IMR-90 (cell line): ENCODE measurements around the gene AMPD3. TPM values are rescaled to one million over a fixed set of nuclear protein-coding genes. Genes with fewer than 3 reads are reported as not detected.

Source experiments
- ATAC-seq: fragments of 200-7000 bp; cut with Tn5 transposase; 2 replicates; pipeline ENCODE4 v1.9.1; 2020; ENCODE audit warnings: low read depth, mild to moderate bottlenecking, moderate library complexity
- BruUV-seq: library from RNA; stranded (reverse); fragments of 400-500 nt; replicated peaks from 2 replicates; lab custom pipeline; 2021; lab: Mats Ljungman, UMichigan
- CTCF ChIA-PET: fragments of 300-600 bp; formaldehyde crosslinking; extraction: SDS; loops from one replicate; lab custom pipeline; 2021; ENCODE audit warnings: antibody characterized with exemption; lab: Yijun Ruan, JAX
- POLR2A ChIA-PET: fragments of 300-600 bp; sonication (Branson Sonifier 250); formaldehyde crosslinking; loops from one replicate; lab custom pipeline; 2022; ENCODE audit warnings: antibody characterized with exemption; ENCODE audit not compliant: unreplicated experiment; lab: Charles Lee
- DNase-seq: peaks from one replicate; pipeline ENCODE4 v3.0.0; 2013
- H2AFZ ChIP-seq: replicated peaks from 2 replicates; pipeline ENCODE3; 2013; ENCODE audit warnings: low read length, mild to moderate bottlenecking; ENCODE audit not compliant: poor library complexity
- H2AK5ac ChIP-seq: 2 replicates; pipeline ENCODE4 v1.6.1; 2013; ENCODE audit warnings: low read depth, low read length, inconsistent platforms
- H2AK9ac ChIP-seq: replicated peaks from 2 replicates; pipeline ENCODE3; 2013; ENCODE audit warnings: mild to moderate bottlenecking, low read depth, low read length, moderate library complexity; ENCODE audit not compliant: poor library complexity
- H2BK120ac ChIP-seq: 2 replicates; pipeline ENCODE4 v1.6.1; 2013; ENCODE audit warnings: low read depth, low read length, inconsistent platforms
- H2BK15ac ChIP-seq: 3 replicates; pipeline ENCODE4 v1.6.1; 2013; ENCODE audit warnings: low read depth, low read length, inconsistent platforms
- H2BK20ac ChIP-seq: 2 replicates; pipeline ENCODE4 v1.6.1; 2013; ENCODE audit warnings: low read depth, mild to moderate bottlenecking, inconsistent platforms, low read length, moderate library complexity
- H2BK5ac ChIP-seq: 2 replicates; pipeline ENCODE4 v1.6.1; 2013; ENCODE audit warnings: mild to moderate bottlenecking, low read depth, low read length, inconsistent platforms; ENCODE audit not compliant: poor library complexity, severe bottlenecking
- H3K14ac ChIP-seq: replicated peaks from 2 replicates; pipeline ENCODE4 v1.6.1; 2013; ENCODE audit warnings: low read depth, low read length, inconsistent platforms
- H3K18ac ChIP-seq: 2 replicates; pipeline ENCODE4 v1.6.1; 2013; ENCODE audit warnings: low read depth, low read length, control low read depth
- H3K23ac ChIP-seq: 2 replicates; pipeline ENCODE4 v1.6.1; 2013; ENCODE audit warnings: low read depth, low read length, inconsistent platforms
- H3K27ac ChIP-seq: 2 replicates; pipeline ENCODE4 v1.5.1; 2013; ENCODE audit warnings: mild to moderate bottlenecking, control low read depth, low read length; ENCODE audit not compliant: insufficient read depth
- H3K27me3 ChIP-seq: 2 replicates; pipeline ENCODE4 v1.6.1; 2013; ENCODE audit warnings: low read length; ENCODE audit not compliant: control insufficient read depth, insufficient read depth
- H3K36me3 ChIP-seq: 2 replicates; pipeline ENCODE4 v1.6.1; 2013; ENCODE audit warnings: low read length, mixed read lengths; ENCODE audit not compliant: control insufficient read depth, insufficient read depth
- H3K4ac ChIP-seq: 2 replicates; pipeline ENCODE4 v1.6.1; 2013; ENCODE audit warnings: low read depth, low read length, inconsistent platforms
- H3K4me1 ChIP-seq: 2 replicates; pipeline ENCODE4 v1.6.1; 2013; ENCODE audit warnings: low read length, mixed read lengths; ENCODE audit not compliant: control insufficient read depth, insufficient read depth
- H3K4me2 ChIP-seq: 2 replicates; pipeline ENCODE4 v1.6.1; 2013; ENCODE audit warnings: low read depth, mild to moderate bottlenecking, control low read depth, low read length, moderate library complexity
- H3K4me3 ChIP-seq: 2 replicates; pipeline ENCODE4 v1.5.1; 2013; ENCODE audit warnings: low read depth, mild to moderate bottlenecking, control low read depth, low read length, moderate library complexity; ENCODE audit not compliant: insufficient read depth
- H3K56ac ChIP-seq: 2 replicates; pipeline ENCODE4 v1.6.1; 2013; ENCODE audit warnings: low read length, inconsistent platforms; ENCODE audit not compliant: insufficient read depth; ENCODE audit errors: extremely low read depth
- H3K79me1 ChIP-seq, 2 experiments: 2 replicates each; pipeline ENCODE4 v1.6.1; 2013; ENCODE audit warnings: low read length in 2 of 2, inconsistent platforms in 1 of 2, low read depth in 1 of 2
- H3K9ac ChIP-seq: 2 replicates; pipeline ENCODE4 v1.6.1; 2013; ENCODE audit warnings: low read depth, low read length, control low read depth
- H3K9me1 ChIP-seq: 2 replicates; pipeline ENCODE4 v1.6.1; 2013; ENCODE audit warnings: low read length, inconsistent platforms; ENCODE audit not compliant: insufficient read depth
- H3K9me3 ChIP-seq: 2 replicates; pipeline ENCODE4 v1.6.1; 2013; ENCODE audit warnings: low read length; ENCODE audit not compliant: control insufficient read depth, insufficient read depth
- H4K20me1 ChIP-seq: 2 replicates; pipeline ENCODE4 v1.6.1; 2013; ENCODE audit warnings: low read length, inconsistent platforms; ENCODE audit not compliant: insufficient read depth
- H4K5ac ChIP-seq: 2 replicates; pipeline ENCODE4 v1.6.1; 2013; ENCODE audit warnings: mild to moderate bottlenecking, low read depth, low read length, control low read depth
- H4K8ac ChIP-seq, 2 experiments: 2 replicates each; pipeline ENCODE4 v1.6.1; 2013; ENCODE audit warnings: low read depth in 2 of 2, low read length in 2 of 2, control low read depth in 1 of 2, inconsistent platforms in 1 of 2
- H4K91ac ChIP-seq: 2 replicates; pipeline ENCODE4 v1.6.1; 2013; ENCODE audit warnings: low read depth, low read length, inconsistent platforms; ENCODE audit not compliant: insufficient read depth
- BHLHE40 ChIP-seq: fragments of 150-350 bp; IDR thresholded peaks from 2 replicates; pipeline ENCODE4 v1.6.1; 2016; ENCODE audit warnings: mild to moderate bottlenecking, low read depth, low read length
- CEBPB ChIP-seq: IDR thresholded peaks from 2 replicates; pipeline ENCODE4 v1.6.1; 2012; ENCODE audit warnings: low read depth, low read length, improper control_type of control experiment
- CHD1 ChIP-seq: IDR thresholded peaks from 2 replicates; pipeline ENCODE4 v1.6.1; 2012; ENCODE audit warnings: low read depth, low read length, improper control_type of control experiment
- FOS ChIP-seq: fragments of 150-350 bp; IDR thresholded peaks from 2 replicates; pipeline ENCODE4 v1.6.1; 2016; ENCODE audit warnings: low read depth, low read length
- MAFK ChIP-seq: IDR thresholded peaks from 2 replicates; pipeline ENCODE4 v1.6.1; 2012; ENCODE audit warnings: low read depth, low read length, improper control_type of control experiment
- MAZ ChIP-seq: IDR thresholded peaks from 2 replicates; pipeline ENCODE4 v1.6.1; 2012; ENCODE audit warnings: low read depth, mild to moderate bottlenecking, low read length, improper control_type of control experiment, moderate library complexity, borderline replicate concordance
- MXI1 ChIP-seq: IDR thresholded peaks from 2 replicates; pipeline ENCODE4 v1.6.1; 2012; ENCODE audit warnings: low read depth, mild to moderate bottlenecking, low read length, moderate library complexity, borderline replicate concordance
- NFE2L2 ChIP-seq: fragments of 150-350 bp; IDR thresholded peaks from 2 replicates; pipeline ENCODE4 v1.6.1; 2016; ENCODE audit warnings: low read depth, mild to moderate bottlenecking, low read length
- POLR2A ChIP-seq: IDR thresholded peaks from 2 replicates; pipeline ENCODE4 v1.6.1; 2012; ENCODE audit warnings: mild to moderate bottlenecking, low read depth, low read length
- RAD21 ChIP-seq: IDR thresholded peaks from 2 replicates; pipeline ENCODE4 v1.6.1; 2012; ENCODE audit warnings: low read length, improper control_type of control experiment
- RCOR1 ChIP-seq: IDR thresholded peaks from 2 replicates; pipeline ENCODE4 v1.6.1; 2012; ENCODE audit warnings: mild to moderate bottlenecking, low read length, improper control_type of control experiment; ENCODE audit not compliant: insufficient replicate concordance
- RFX5 ChIP-seq: IDR thresholded peaks from 2 replicates; pipeline ENCODE4 v1.8.0; 2012; ENCODE audit warnings: low read depth, mild to moderate bottlenecking, low read length, moderate library complexity
- SMC3 ChIP-seq: fragments of 150-350 bp; IDR thresholded peaks from 2 replicates; pipeline ENCODE4 v1.6.1; 2016; ENCODE audit warnings: low read depth, mild to moderate bottlenecking, antibody characterized with exemption, low read length, moderate library complexity
- WGBS, 2 experiments: methylation state at CpG; one replicate each; pipeline versions ENCODE4 v1.1.5 to v1.1.7; 2013; ENCODE audit warnings: missing lambda C conversion rate in 2 of 2; ENCODE audit not compliant: insufficient read length in 1 of 2; ENCODE audit errors: extremely low coverage in 2 of 2; 5-methylcytosine and 5-hydroxymethylcytosine counted together
- dilution Hi-C: fragments of 300-500 bp; cut with HindIII; formaldehyde crosslinking; loops from one replicate; pipeline ENCODE4 v1.14.3; 2018; ENCODE audit warnings: low sequenced_read_pairs; ENCODE audit not compliant: unreplicated experiment
- in situ Hi-C: fragments of 300-500 bp; cut with MboI; formaldehyde crosslinking; loops from 3 replicates; pipeline ENCODE4 v1.14.3; 2019; ENCODE audit warnings: low sequenced_read_pairs, inconsistent platforms, mixed read lengths
- intact Hi-C: fragments of 100-400 bp; cut with micrococcal nuclease; formaldehyde crosslinking; loops from 2 replicates; pipeline ENCODE4 v1.10.0; 2022
- polyA plus RNA-seq, 3 experiments: library from polyadenylated mRNA; depleted of rRNA; stranded (reverse); fragments of >200 nt; gene quantifications; 2 replicates each; pipeline ENCODE4 v1.2.3, GENCODE V29; 2012; ENCODE audit warnings: low replicate concordance in 1 of 3
- total RNA-seq: library from RNA; depleted of rRNA; stranded (reverse); fragments of >200 nt; gene quantifications from 2 replicates; pipeline ENCODE4 v1.2.3, GENCODE V29; 2012
- TF ChIP-seq, protein P1 (sequence below): conservative IDR thresholded peaks from 2 replicates; pipeline ENCODE4 v1.5.1; 2012; ENCODE audit warnings: mild to moderate bottlenecking, low read depth, low read length, improper control_type of control experiment
- TF ChIP-seq, protein P2 (sequence below): fragments of 150-350 bp; IDR thresholded peaks from 2 replicates; pipeline ENCODE4 v1.6.1; 2016; ENCODE audit warnings: low read depth, mild to moderate bottlenecking, low read length, moderate library complexity, borderline replicate concordance
- TF ChIP-seq, protein P3 (sequence below): fragments of 150-350 bp; IDR thresholded peaks from 2 replicates; pipeline ENCODE4 v1.6.1; 2017; ENCODE audit warnings: mild to moderate bottlenecking, antibody characterized with exemption, low read length, low read depth

Gene AMPD3
- total and polyA plus RNA-seq, 2 of the 4 experiments (the other 2 are of a cell fraction), result 8.6 to 12.1 TPM

DNA sequence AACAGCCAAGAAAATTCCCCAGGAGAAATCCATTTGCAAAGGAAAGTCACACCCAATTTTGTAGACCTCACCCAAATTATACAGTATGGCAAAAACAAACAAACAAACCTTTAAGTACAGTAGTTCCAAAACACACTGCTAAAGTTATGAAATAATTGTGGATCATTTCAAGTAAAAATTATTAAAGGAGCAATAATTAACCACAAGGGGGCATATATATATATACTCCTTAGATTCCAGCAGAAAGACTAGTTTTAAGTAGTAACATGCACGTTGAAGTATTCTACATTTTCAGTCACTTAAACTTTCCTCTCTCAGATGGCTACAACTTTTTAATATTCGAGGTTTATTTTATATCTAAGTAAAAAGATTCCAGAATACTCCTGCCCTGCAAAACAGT lies 59.1 kb downstream of the AMPD3 start:
- Histone ChIP-seq H3K56ac (no peak overlapping the region), H4K8ac (no peak overlapping the region), H3K27me3 (no peaks in the 10 kb centered on the region), H4K5ac (no peak overlapping the region), H3K18ac (no peak overlapping the region), H4K91ac (no peak overlapping the region), H3K4me3 (no peak overlapping the region), H2AFZ (no peak overlapping the region), H2BK20ac (no peak overlapping the region), H3K9me1 (0 out of 2 replicates have a peak, but pooled peaks cover 7% of the 10 kb centered on the region), H4K20me1 (no peaks in the 10 kb centered on the region), H2BK5ac (peak overlapping the region; percentile 62), H3K14ac (no peak overlapping the region), H3K4ac (no peak overlapping the region), H3K79me1 (peaks cover 0 to 14% of the 10 kb centered on the region in 2 experiments; a peak in 3 of 4 replicates), H3K9ac (no peak overlapping the region), H3K36me3 (peaks cover 15% of the 10 kb centered on the region), H3K4me2 (no peak overlapping the region), H3K9me3 (no peaks in the 10 kb centered on the region), H3K23ac (no peak overlapping the region), H2AK5ac (no peak overlapping the region), H2BK120ac (no peak overlapping the region), H2BK15ac (no peak overlapping the region), H3K4me1 (peaks cover 4% of the 10 kb centered on the region; the same call in 1 of the 2 replicates), H3K27ac (no peak overlapping the region), H2AK9ac (no peak overlapping the region)
- intact Hi-C loops, result loop anchor here (1.0 to 5.0 kb wide), 3 partner anchors 107 to 221 kb away; no protein-coding TSS in a partner anchor
- ChIA-PET POLR2A (no interaction called here), CTCF (interaction anchor here (0.6 kb wide), 1 partner anchor 32 kb away, joined by 3 read pairs; no protein-coding TSS in a partner anchor)
- DNase-seq, result peak; percentile 49
- ATAC-seq, result no peak
- no TSS peak for BruUV-seq
- TF ChIP-seq, protein P1, sequence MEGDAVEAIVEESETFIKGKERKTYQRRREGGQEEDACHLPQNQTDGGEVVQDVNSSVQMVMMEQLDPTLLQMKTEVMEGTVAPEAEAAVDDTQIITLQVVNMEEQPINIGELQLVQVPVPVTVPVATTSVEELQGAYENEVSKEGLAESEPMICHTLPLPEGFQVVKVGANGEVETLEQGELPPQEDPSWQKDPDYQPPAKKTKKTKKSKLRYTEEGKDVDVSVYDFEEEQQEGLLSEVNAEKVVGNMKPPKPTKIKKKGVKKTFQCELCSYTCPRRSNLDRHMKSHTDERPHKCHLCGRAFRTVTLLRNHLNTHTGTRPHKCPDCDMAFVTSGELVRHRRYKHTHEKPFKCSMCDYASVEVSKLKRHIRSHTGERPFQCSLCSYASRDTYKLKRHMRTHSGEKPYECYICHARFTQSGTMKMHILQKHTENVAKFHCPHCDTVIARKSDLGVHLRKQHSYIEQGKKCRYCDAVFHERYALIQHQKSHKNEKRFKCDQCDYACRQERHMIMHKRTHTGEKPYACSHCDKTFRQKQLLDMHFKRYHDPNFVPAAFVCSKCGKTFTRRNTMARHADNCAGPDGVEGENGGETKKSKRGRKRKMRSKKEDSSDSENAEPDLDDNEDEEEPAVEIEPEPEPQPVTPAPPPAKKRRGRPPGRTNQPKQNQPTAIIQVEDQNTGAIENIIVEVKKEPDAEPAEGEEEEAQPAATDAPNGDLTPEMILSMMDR, result peak; percentile 46
- TF ChIP-seq SMC3, result peak; percentile 52
- TF ChIP-seq MXI1, result no peak
- TF ChIP-seq CEBPB, result no peak
- TF ChIP-seq POLR2A, result no peak
- TF ChIP-seq, protein P2, sequence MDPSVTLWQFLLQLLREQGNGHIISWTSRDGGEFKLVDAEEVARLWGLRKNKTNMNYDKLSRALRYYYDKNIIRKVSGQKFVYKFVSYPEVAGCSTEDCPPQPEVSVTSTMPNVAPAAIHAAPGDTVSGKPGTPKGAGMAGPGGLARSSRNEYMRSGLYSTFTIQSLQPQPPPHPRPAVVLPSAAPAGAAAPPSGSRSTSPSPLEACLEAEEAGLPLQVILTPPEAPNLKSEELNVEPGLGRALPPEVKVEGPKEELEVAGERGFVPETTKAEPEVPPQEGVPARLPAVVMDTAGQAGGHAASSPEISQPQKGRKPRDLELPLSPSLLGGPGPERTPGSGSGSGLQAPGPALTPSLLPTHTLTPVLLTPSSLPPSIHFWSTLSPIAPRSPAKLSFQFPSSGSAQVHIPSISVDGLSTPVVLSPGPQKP, result no peak
- peak; percentile 48 for TF ChIP-seq RAD21
- TF ChIP-seq, protein P3, sequence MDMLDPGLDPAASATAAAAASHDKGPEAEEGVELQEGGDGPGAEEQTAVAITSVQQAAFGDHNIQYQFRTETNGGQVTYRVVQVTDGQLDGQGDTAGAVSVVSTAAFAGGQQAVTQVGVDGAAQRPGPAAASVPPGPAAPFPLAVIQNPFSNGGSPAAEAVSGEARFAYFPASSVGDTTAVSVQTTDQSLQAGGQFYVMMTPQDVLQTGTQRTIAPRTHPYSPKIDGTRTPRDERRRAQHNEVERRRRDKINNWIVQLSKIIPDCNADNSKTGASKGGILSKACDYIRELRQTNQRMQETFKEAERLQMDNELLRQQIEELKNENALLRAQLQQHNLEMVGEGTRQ, result no peak
- no peak for TF ChIP-seq RCOR1
- TF ChIP-seq NFE2L2, result no peak
- no peak for TF ChIP-seq CHD1
- TF ChIP-seq BHLHE40, result no peak
- no peak for TF ChIP-seq FOS
- no peak for TF ChIP-seq MAFK
- TF ChIP-seq RFX5, result no peak
- no peak for TF ChIP-seq MAZ
- dilution Hi-C loops, result loop anchor here (25.0 kb wide), 1 partner anchor 223 kb away; no protein-coding TSS in a partner anchor
- in situ Hi-C loops, result loop anchor here (5.0 kb wide), 1 partner anchor 223 kb away; no protein-coding TSS in a partner anchor
- no CpG with 5 or more reads among the region's 2 CpGs for WGBS, 2 experiments
